ENCODE results near the gene NNT. TPM values are rescaled to one million over a fixed set of nuclear protein-coding genes. Genes with fewer than 3 reads are reported as not detected.
"Not testable (repeated sequence)": the region's sequence is repeated elsewhere in the genome, so short reads cannot be mapped to it uniquely, and the experiment has no call there.

The NNT gene
- total RNA-seq, 1 experiment from 2014 or later, result 71.6 TPM

GRCh38 chr5:43729846-43730478, 127.0 kb downstream of the NNT start:
- H3K4me1 ChIP-seq (ENCODE audit: insufficient read depth, low read length, poor library complexity, severe bottlenecking), result peaks cover 12% of the 10 kb centered on the region
- H3K27me3 ChIP-seq (replicated peaks; ENCODE audit: insufficient read depth, low read depth, low read length, poor library complexity), result no peaks in the 10 kb centered on the region
- no TSS peak for BruUV-seq (replicated peaks)
- H3K4me3 ChIP-seq (ENCODE audit: low read depth, low read length, poor library complexity, severe bottlenecking), result no peak overlapping the region
- no peak overlapping the region for H3K27ac ChIP-seq (ENCODE audit: low read depth, low read length, poor library complexity, severe bottlenecking)
- POLR2A ChIA-PET (ENCODE audit: low non-redundant PET), result no interaction called here
- CTCF ChIA-PET, result interaction anchor here (0.8 kb wide), 1 partner anchor 603 kb away, joined by 3 read pairs; no protein-coding TSS in a partner anchor
- no peaks in the 10 kb centered on the region for H3K36me3 ChIP-seq (ENCODE audit: insufficient read depth, low read length, poor library complexity, severe bottlenecking)
- intact Hi-C loops (cut with micrococcal nuclease; ENCODE audit: unreplicated experiment), result loop anchor here (1.0 to 5.0 kb wide), 2 partner anchors 602 to 1042 kb away; no protein-coding TSS in a partner anchor
- TF ChIP-seq EZH2 (IDR thresholded peaks at IDR 0.05; ENCODE audit: borderline replicate concordance, low read depth, low read length, poor library complexity, severe bottlenecking), result no peak
- TF ChIP-seq, protein P1, sequence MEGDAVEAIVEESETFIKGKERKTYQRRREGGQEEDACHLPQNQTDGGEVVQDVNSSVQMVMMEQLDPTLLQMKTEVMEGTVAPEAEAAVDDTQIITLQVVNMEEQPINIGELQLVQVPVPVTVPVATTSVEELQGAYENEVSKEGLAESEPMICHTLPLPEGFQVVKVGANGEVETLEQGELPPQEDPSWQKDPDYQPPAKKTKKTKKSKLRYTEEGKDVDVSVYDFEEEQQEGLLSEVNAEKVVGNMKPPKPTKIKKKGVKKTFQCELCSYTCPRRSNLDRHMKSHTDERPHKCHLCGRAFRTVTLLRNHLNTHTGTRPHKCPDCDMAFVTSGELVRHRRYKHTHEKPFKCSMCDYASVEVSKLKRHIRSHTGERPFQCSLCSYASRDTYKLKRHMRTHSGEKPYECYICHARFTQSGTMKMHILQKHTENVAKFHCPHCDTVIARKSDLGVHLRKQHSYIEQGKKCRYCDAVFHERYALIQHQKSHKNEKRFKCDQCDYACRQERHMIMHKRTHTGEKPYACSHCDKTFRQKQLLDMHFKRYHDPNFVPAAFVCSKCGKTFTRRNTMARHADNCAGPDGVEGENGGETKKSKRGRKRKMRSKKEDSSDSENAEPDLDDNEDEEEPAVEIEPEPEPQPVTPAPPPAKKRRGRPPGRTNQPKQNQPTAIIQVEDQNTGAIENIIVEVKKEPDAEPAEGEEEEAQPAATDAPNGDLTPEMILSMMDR (conservative IDR thresholded peaks at IDR 0.05; ENCODE audit: low read depth, low read length), result peak; percentile 71
- no peaks in the 10 kb centered on the region for H3K9me3 ChIP-seq (ENCODE audit: low read depth, low read length, poor library complexity, severe bottlenecking)
- peak; percentile 61 for DNase-seq (ENCODE audit: low spot score)

DNA sequence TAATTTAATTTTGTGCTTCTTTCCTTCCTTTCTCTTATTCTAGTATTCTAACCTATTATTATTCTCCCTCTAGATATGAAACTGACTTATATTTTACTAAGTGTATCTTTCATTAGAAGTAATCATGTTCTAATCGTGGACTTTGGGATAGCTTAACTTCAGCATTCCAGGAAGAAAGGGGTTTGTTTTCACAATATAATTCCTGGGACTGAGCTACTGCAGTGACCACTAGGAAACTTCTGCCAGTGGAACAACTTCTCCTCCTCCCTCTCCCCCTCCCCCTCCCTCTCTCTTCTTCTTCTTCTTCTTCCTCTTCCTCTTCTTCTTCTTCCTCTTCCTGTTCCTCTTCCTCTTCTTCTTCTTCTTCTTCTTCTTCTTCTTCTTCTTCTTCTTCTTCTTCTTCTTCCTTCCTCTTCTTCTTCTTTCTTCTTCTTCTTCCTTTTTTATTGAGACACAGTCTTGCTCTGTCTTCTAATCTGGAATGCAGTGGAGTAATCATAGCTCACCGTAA, 127.9 kb downstream of the NNT start:
- Histone ChIP-seq H3K4me3 (ENCODE audit: low read depth, low read length, poor library complexity, severe bottlenecking) (no peak overlapping the region), H3K9me3 (ENCODE audit: low read depth, low read length, poor library complexity, severe bottlenecking) (no peaks in the 10 kb centered on the region), H3K4me1 (ENCODE audit: insufficient read depth, low read length, poor library complexity, severe bottlenecking) (peaks cover 12% of the 10 kb centered on the region), H3K36me3 (ENCODE audit: insufficient read depth, low read length, poor library complexity, severe bottlenecking) (no peaks in the 10 kb centered on the region), H3K27ac (ENCODE audit: low read depth, low read length, poor library complexity, severe bottlenecking) (no peak overlapping the region), H3K27me3 (replicated peaks; ENCODE audit: insufficient read depth, low read depth, low read length, poor library complexity) (no peaks in the 10 kb centered on the region)
- BruUV-seq (replicated peaks), result no TSS peak
- ChIA-PET POLR2A (ENCODE audit: low non-redundant PET) (interaction anchor here (0.5 kb wide), 1 partner anchor 49 kb away, joined by 5 read pairs; no protein-coding TSS in a partner anchor), CTCF (interaction anchor here (0.5 kb wide), 1 partner anchor 22 kb away, joined by 5 read pairs; no protein-coding TSS in a partner anchor)
- intact Hi-C loops (cut with micrococcal nuclease; ENCODE audit: unreplicated experiment), result no loop called here
- no peak for DNase-seq (ENCODE audit: low spot score)
- TF ChIP-seq, protein P1 (conservative IDR thresholded peaks at IDR 0.05; ENCODE audit: low read depth, low read length), result no peak
- TF ChIP-seq EZH2 (IDR thresholded peaks at IDR 0.05; ENCODE audit: borderline replicate concordance, low read depth, low read length, poor library complexity, severe bottlenecking), result no peak

DNA sequence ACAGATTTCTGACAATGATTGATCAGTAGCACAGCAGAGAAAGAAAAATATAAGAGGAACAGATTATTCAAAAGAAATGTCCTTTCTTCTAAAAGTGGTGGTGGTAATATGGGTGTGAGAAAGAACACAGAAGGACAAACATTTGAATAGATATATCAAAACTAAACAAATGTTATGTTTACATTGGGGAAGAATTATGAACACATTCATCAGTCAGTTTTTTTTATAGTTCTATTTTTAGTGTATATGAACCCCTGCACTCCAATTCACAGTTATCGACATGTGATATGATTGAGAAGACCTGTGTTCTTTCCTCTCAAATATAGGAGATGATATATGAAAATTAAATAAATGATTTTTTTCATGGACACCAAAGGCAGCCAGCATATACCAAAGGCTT, 128.6 kb downstream of the NNT start:
- TF ChIP-seq, protein P1 (conservative IDR thresholded peaks at IDR 0.05; ENCODE audit: low read depth, low read length), result no peak
- TF ChIP-seq EZH2 (IDR thresholded peaks at IDR 0.05; ENCODE audit: borderline replicate concordance, low read depth, low read length, poor library complexity, severe bottlenecking), result no peak
- Histone ChIP-seq H3K4me3 (ENCODE audit: low read depth, low read length, poor library complexity, severe bottlenecking) (no peak overlapping the region), H3K4me1 (ENCODE audit: insufficient read depth, low read length, poor library complexity, severe bottlenecking) (peaks cover 12% of the 10 kb centered on the region), H3K27ac (ENCODE audit: low read depth, low read length, poor library complexity, severe bottlenecking) (no peak overlapping the region), H3K9me3 (ENCODE audit: low read depth, low read length, poor library complexity, severe bottlenecking) (no peaks in the 10 kb centered on the region), H3K36me3 (ENCODE audit: insufficient read depth, low read length, poor library complexity, severe bottlenecking) (no peaks in the 10 kb centered on the region), H3K27me3 (replicated peaks; ENCODE audit: insufficient read depth, low read depth, low read length, poor library complexity) (no peaks in the 10 kb centered on the region)
- intact Hi-C loops (cut with micrococcal nuclease; ENCODE audit: unreplicated experiment), result no loop called here
- DNase-seq (ENCODE audit: low spot score), result no peak
- ChIA-PET POLR2A (ENCODE audit: low non-redundant PET) (interaction anchor here (0.5 kb wide), 1 partner anchor 474 kb away, joined by 10 read pairs; no protein-coding TSS in a partner anchor), CTCF (no interaction called here)
- no TSS peak for BruUV-seq (replicated peaks)

DNA sequence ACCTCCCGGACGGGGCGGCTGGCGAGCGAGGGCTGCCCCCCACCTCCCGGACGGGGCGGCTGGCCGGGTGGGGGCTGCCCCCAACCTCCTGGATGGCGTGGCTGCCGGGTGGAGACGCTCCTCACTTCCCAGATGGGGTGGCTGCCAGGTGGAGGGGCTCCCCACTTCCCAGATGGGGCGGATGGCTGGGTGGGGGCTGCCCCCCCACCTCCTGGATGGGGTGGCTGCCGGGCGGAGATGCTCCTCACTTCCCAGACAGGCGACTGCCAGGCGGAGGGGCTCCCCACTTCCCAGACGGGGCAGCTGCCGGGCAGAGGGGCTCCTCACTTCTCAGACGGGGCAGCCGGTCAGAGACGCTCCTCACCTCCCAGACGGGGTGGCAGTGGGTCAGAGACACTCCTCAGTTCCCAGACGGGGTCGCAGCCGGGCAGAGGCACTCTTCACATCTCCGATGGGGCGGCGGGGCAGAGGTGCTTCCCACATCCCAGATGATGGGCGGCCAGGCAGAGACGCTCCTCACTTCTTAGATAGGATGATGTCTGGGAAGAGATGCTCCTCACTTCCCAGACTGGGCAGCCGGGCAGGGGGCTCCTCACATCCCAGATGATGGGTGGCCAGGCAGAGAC, 143.1 kb downstream of the NNT start:
- DNase-seq (ENCODE audit: low spot score); H3K4me3 ChIP-seq (ENCODE audit: low read depth, low read length, poor library complexity, severe bottlenecking); POLR2A ChIA-PET (ENCODE audit: low non-redundant PET); H3K4me1 ChIP-seq (ENCODE audit: insufficient read depth, low read length, poor library complexity, severe bottlenecking); H3K9me3 ChIP-seq (ENCODE audit: low read depth, low read length, poor library complexity, severe bottlenecking); BruUV-seq (replicated peaks); H3K36me3 ChIP-seq (ENCODE audit: insufficient read depth, low read length, poor library complexity, severe bottlenecking); H3K27ac ChIP-seq (ENCODE audit: low read depth, low read length, poor library complexity, severe bottlenecking); H3K27me3 ChIP-seq (replicated peaks; ENCODE audit: insufficient read depth, low read depth, low read length, poor library complexity); intact Hi-C loops (cut with micrococcal nuclease; ENCODE audit: unreplicated experiment); CTCF ChIA-PET: not testable (repeated sequence)

All from A673 (cell line).